Neural cell (in vitro differentiated cells): Measurements from ENCODE around the gene CISH. TPM values are rescaled to one million over a fixed set of nuclear protein-coding genes. Genes with fewer than 3 reads are reported as not detected.

Source experiments
- H2AFZ ChIP-seq: fragments of 200-600, 300-800 bp; sonication (generic), shearing (Covaris generic); 2 replicates; pipeline ENCODE4 v1.6.0; 2014; ENCODE audit warnings: low read depth, mild to moderate bottlenecking, antibody characterized with exemption, low read length, moderate library complexity
- H3F3A ChIP-seq: fragments of 200-600 bp; shearing (Covaris generic); 2 replicates; pipeline ENCODE4 v1.6.1; 2016; ENCODE audit warnings: mild to moderate bottlenecking, moderate library complexity, mixed read lengths, antibody characterized with exemption, low read length; ENCODE audit not compliant: insufficient read depth, poor library complexity, severe bottlenecking
- H3K27ac ChIP-seq: fragments of 200-600, 300-800 bp; sonication (generic), shearing (Covaris generic); 2 replicates; pipeline ENCODE4 v1.5.1; 2014; ENCODE audit warnings: mild to moderate bottlenecking, low read length, moderate library complexity
- H3K27me3 ChIP-seq: fragments of 300-800, 200-600 bp; sonication (generic), shearing (Covaris generic); 2 replicates; pipeline ENCODE4 v1.6.0; 2014; ENCODE audit warnings: mild to moderate bottlenecking, low read depth, low read length, moderate library complexity; ENCODE audit not compliant: insufficient read depth
- H3K36me3 ChIP-seq: fragments of 300-800, 200-600 bp; sonication (generic), shearing (Covaris generic); 2 replicates; pipeline ENCODE4 v1.5.1; 2014; ENCODE audit warnings: mild to moderate bottlenecking, antibody characterized with exemption, low read length, moderate library complexity; ENCODE audit not compliant: insufficient read depth
- H3K4me2 ChIP-seq: fragments of 300-800, 200-600 bp; sonication (generic), shearing (Covaris generic); 2 replicates; pipeline ENCODE4 v1.6.0; 2014; ENCODE audit warnings: mild to moderate bottlenecking, low read length
- H3K4me3 ChIP-seq: fragments of 300-800, 200-600 bp; sonication (generic), shearing (Covaris generic); 2 replicates; pipeline ENCODE4 v1.5.1; 2014; ENCODE audit warnings: mild to moderate bottlenecking, low read length, moderate library complexity
- H3K79me2 ChIP-seq: fragments of 200-600 bp; shearing (Covaris generic); replicated peaks from 2 replicates; pipeline ENCODE4 v1.6.0; 2014; ENCODE audit warnings: mild to moderate bottlenecking, low read length, moderate library complexity; ENCODE audit not compliant: insufficient read depth
- H3K9ac ChIP-seq: fragments of 300-800, 200-600 bp; sonication (generic), shearing (Covaris generic); 2 replicates; pipeline ENCODE4 v1.6.1; 2016; ENCODE audit warnings: mild to moderate bottlenecking, low read length, mixed read lengths
- H3K9me2 ChIP-seq: fragments of 200-600 bp; shearing (Covaris generic); 2 replicates; pipeline ENCODE4 v1.6.1; 2016; ENCODE audit warnings: mild to moderate bottlenecking, low read length, mixed read lengths; ENCODE audit not compliant: insufficient read depth
- H3K9me3 ChIP-seq: fragments of 200-600, 300-800 bp; sonication (generic), shearing (Covaris generic); 2 replicates; pipeline ENCODE4 v1.6.1; 2016; ENCODE audit warnings: mild to moderate bottlenecking, mixed run types, low read length, moderate library complexity, mixed read lengths
- H4K20me1 ChIP-seq: fragments of 200-600 bp; shearing (Covaris generic); 2 replicates; pipeline ENCODE4 v1.6.1; 2016; ENCODE audit warnings: mild to moderate bottlenecking, mixed run types; ENCODE audit not compliant: insufficient read depth
- EP300 ChIP-seq: fragments of 450-650 bp; conservative IDR thresholded peaks from 2 replicates; pipeline ENCODE4 v1.6.1; 2014; ENCODE audit warnings: antibody characterized with exemption, mild to moderate bottlenecking, moderate library complexity; ENCODE audit not compliant: poor library complexity, severe bottlenecking
- EZH2 ChIP-seq: fragments of 200-600, 300-800 bp; shearing (Covaris generic), sonication (generic); IDR thresholded peaks from 2 replicates; pipeline ENCODE4 v1.6.1; 2014; ENCODE audit warnings: antibody characterized with exemption, low read length, borderline replicate concordance, mild to moderate bottlenecking; ENCODE audit not compliant: insufficient read depth, poor library complexity, severe bottlenecking
- MXI1 ChIP-seq: fragments of 450-650 bp; conservative IDR thresholded peaks from 2 replicates; pipeline ENCODE4 v1.6.1; 2014; ENCODE audit warnings: antibody characterized with exemption, mild to moderate bottlenecking; ENCODE audit not compliant: poor library complexity, severe bottlenecking
- POLR2AphosphoS5 ChIP-seq: IDR thresholded peaks from 2 replicates; pipeline ENCODE4 v1.6.1; 2012
- RAD21 ChIP-seq: fragments of 450-650 bp; conservative IDR thresholded peaks from 2 replicates; pipeline ENCODE4 v1.6.1; 2014; ENCODE audit warnings: antibody characterized with exemption, mild to moderate bottlenecking, moderate library complexity
- SMC3 ChIP-seq: fragments of 450-650 bp; conservative IDR thresholded peaks from 2 replicates; pipeline ENCODE4 v1.6.1; 2014; ENCODE audit warnings: antibody characterized with exemption, mild to moderate bottlenecking, moderate library complexity; ENCODE audit not compliant: poor library complexity
- TAF1 ChIP-seq: IDR thresholded peaks from 2 replicates; pipeline ENCODE4 v1.6.1; 2012; ENCODE audit warnings: low read depth
- polyA plus RNA-seq: library from polyadenylated mRNA; depleted of rRNA; stranded (reverse); fragments of >200 nt; gene quantifications from 2 replicates; pipeline ENCODE4 v1.2.3, GENCODE V29; 2014
- TF ChIP-seq, protein P1 (sequence below): IDR thresholded peaks from 2 replicates; pipeline ENCODE4 v1.6.1; 2012; ENCODE audit warnings: borderline replicate concordance
- TF ChIP-seq, protein P2 (sequence below): fragments of 450-650 bp; IDR thresholded peaks from 2 replicates; pipeline ENCODE4 v1.5.1; 2014; ENCODE audit warnings: antibody characterized with exemption, mild to moderate bottlenecking, moderate library complexity; ENCODE audit not compliant: poor library complexity, severe bottlenecking

CISH gene
- polyA plus RNA-seq, 1 donor from 2014 or later = not detected

DNA sequence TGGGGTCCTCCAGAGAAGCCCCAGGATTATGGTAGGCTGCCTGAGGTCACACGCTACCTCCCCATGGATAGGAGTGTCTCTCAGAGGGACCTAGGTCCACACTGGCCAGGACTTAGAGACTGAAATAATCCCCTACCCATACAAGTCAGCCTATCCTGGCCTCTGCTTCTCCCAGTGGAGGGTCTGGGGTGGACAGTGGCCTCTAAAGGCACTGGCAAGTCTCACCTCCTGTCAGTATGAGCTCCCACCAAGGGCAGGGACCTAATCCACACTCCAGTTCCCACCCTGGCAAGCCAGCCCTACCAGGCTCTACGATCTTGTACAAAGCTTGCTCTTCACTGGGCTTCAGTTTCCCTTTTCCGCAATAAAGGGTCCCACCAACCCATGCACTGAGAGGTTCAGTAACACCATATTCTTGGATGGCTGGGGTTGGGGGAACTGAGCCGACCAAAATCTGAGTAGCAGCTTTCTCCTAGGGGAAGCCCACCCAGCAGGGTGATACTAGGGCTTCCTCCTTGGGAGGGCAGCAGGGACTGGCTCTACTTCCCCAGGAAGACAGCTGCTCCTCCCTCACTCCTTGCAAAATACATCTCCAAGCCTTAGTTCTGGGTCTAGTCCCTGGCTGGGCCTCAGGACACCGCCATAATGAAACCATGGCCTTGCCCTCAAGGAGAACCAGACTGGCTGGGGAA, 2.4 kb downstream of the CISH start:
- no peak overlapping the region for H3K4me3 ChIP-seq
- H3K79me2 ChIP-seq = no peaks in the 10 kb centered on the region
- no peaks in the 10 kb centered on the region for H3K36me3 ChIP-seq
- H4K20me1 ChIP-seq = no peaks in the 10 kb centered on the region
- H3K27me3 ChIP-seq = peaks cover 14% of the 10 kb centered on the region
- H3K9ac ChIP-seq = no peak overlapping the region
- H3K27ac ChIP-seq = no peak overlapping the region
- H3K9me2 ChIP-seq = no peaks in the 10 kb centered on the region
- TF ChIP-seq EP300 (no peak), SMC3 (no peak), POLR2AphosphoS5 (no peak), EZH2 (no peak), MXI1 (no peak), RAD21 (no peak), TAF1 (no peak)
- TF ChIP-seq, protein P1, sequence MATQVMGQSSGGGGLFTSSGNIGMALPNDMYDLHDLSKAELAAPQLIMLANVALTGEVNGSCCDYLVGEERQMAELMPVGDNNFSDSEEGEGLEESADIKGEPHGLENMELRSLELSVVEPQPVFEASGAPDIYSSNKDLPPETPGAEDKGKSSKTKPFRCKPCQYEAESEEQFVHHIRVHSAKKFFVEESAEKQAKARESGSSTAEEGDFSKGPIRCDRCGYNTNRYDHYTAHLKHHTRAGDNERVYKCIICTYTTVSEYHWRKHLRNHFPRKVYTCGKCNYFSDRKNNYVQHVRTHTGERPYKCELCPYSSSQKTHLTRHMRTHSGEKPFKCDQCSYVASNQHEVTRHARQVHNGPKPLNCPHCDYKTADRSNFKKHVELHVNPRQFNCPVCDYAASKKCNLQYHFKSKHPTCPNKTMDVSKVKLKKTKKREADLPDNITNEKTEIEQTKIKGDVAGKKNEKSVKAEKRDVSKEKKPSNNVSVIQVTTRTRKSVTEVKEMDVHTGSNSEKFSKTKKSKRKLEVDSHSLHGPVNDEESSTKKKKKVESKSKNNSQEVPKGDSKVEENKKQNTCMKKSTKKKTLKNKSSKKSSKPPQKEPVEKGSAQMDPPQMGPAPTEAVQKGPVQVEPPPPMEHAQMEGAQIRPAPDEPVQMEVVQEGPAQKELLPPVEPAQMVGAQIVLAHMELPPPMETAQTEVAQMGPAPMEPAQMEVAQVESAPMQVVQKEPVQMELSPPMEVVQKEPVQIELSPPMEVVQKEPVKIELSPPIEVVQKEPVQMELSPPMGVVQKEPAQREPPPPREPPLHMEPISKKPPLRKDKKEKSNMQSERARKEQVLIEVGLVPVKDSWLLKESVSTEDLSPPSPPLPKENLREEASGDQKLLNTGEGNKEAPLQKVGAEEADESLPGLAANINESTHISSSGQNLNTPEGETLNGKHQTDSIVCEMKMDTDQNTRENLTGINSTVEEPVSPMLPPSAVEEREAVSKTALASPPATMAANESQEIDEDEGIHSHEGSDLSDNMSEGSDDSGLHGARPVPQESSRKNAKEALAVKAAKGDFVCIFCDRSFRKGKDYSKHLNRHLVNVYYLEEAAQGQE = no peak
- TF ChIP-seq, protein P2, sequence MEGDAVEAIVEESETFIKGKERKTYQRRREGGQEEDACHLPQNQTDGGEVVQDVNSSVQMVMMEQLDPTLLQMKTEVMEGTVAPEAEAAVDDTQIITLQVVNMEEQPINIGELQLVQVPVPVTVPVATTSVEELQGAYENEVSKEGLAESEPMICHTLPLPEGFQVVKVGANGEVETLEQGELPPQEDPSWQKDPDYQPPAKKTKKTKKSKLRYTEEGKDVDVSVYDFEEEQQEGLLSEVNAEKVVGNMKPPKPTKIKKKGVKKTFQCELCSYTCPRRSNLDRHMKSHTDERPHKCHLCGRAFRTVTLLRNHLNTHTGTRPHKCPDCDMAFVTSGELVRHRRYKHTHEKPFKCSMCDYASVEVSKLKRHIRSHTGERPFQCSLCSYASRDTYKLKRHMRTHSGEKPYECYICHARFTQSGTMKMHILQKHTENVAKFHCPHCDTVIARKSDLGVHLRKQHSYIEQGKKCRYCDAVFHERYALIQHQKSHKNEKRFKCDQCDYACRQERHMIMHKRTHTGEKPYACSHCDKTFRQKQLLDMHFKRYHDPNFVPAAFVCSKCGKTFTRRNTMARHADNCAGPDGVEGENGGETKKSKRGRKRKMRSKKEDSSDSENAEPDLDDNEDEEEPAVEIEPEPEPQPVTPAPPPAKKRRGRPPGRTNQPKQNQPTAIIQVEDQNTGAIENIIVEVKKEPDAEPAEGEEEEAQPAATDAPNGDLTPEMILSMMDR = no peak
- H3F3A ChIP-seq = no peaks in the 10 kb centered on the region
- no peaks in the 10 kb centered on the region for H3K9me3 ChIP-seq
- H2AFZ ChIP-seq = no peak overlapping the region
- no peak overlapping the region for H3K4me2 ChIP-seq

DNA sequence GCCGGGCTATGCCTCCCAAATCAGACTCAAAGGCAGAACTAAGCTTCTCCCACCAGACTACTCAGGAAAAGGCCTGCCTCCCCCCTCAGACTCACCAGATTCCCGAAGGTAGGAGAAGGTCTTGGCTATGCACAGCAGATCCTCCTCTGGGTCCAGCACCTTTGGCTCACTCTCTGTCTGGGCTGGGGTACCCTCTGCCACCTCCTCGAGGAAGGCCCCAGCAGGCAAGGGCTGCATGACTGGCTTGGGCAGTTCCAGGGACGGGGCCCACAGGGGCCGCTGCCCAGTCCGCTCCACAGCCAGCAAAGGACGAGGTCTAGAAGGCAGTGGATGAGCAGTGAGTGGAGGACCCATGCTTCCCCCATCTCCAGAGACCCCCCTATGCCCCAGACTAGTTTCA, 3.3 kb downstream of the CISH start:
- Histone ChIP-seq H3K27me3 (peaks cover 14% of the 10 kb centered on the region), H3K9ac (no peak overlapping the region), H4K20me1 (no peaks in the 10 kb centered on the region), H3K79me2 (no peaks in the 10 kb centered on the region), H3K27ac (no peak overlapping the region), H3F3A (no peaks in the 10 kb centered on the region), H2AFZ (no peak overlapping the region), H3K4me2 (no peak overlapping the region), H3K4me3 (no peak overlapping the region), H3K9me3 (no peaks in the 10 kb centered on the region), H3K9me2 (no peaks in the 10 kb centered on the region), H3K36me3 (no peaks in the 10 kb centered on the region)
- TF ChIP-seq SMC3 (no peak), MXI1 (no peak), RAD21 (no peak), TAF1 (no peak)
- TF ChIP-seq, protein P1 = no peak
